ENCODE measurements around the gene TMEM114.

Gene TMEM114

GRCh38 chr16:8547762-8548161 lies 42.5 kb downstream of the TMEM114 start:
- DNase-seq = no peak

DNA sequence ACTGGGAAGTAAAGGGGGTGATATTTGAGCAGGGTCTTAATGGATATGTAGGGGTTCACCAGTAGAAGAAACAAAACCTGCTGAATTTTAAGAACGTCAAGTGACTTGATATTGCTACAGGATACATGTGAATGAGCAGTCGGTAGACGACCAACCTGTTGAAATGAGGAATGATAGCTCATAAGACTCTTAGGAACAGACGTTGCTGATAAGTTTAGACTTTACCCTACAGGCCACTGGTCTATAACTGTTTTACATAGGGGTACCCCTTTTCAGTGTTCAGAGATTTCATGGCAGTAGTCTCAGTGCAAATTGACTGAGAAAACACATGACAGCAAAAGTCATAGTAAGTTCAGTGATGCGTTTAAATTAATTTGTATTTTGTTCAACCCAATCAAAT lies 45.9 kb downstream of the TMEM114 start:
- DNase-seq = no peak

DNA sequence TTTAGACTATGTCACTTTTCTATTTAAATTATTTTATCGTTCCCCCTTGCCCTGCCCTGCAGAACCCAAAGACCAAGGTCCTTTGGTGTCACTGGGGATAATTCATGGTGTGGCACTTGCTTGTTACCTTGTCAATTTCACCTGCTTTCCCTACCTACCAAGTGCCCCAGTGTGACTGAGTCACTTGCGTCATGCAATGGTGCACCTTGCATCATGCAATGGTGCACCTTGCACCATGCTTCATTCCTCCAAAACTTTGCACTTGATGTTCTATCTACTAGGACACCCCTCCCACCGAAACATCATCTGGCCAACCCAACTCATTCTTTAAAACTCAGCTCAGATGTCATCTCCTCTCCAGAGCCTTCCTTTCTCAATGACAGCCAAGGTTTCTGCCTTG lies 47.1 kb downstream of the TMEM114 start:
- DNase-seq = no peak

DNA sequence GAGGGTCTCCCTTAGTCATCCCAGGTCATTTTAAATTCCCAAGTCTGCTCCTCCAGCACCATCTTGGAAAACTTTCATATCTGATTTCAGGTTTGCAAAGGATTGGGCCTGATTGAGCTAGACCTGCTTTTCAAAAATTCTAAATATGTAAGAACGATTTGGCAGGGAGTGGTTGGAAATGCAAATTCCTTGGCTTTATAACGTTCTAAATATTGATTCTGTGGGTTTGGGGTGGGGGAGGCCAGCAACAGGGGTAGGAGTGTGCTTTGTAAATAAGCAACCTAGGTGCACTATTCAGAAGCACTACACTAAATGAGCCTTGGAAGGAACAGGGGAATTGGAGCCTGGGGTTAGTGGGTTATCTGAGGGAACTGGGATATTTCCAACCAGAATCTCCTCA lies 47.9 kb downstream of the TMEM114 start:
- no peak for DNase-seq

DNA sequence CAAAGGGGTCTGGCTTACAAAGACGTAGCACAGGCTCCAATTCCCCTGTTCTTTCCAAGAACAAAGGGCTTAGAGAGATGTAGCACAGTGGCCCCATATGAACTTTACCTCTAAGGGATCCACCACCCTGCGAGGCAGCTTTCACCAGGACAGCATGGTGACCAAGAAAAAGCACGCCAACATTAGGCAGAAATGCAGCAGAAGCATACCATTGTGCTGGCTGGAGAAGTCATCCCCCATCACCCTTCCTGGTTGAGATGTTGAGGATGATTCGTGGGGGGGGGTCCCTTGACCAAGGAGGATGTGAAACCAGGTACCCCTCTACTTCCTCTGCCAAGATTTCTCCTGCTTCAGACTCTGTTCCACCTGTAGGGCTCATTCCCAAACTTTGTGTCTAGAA lies 48.4 kb downstream of the TMEM114 start:
- no peak for DNase-seq

GRCh38 chr16:8537691-8538342 lies 52.5 kb downstream of the TMEM114 start:
- DNase-seq = no peak

DNA sequence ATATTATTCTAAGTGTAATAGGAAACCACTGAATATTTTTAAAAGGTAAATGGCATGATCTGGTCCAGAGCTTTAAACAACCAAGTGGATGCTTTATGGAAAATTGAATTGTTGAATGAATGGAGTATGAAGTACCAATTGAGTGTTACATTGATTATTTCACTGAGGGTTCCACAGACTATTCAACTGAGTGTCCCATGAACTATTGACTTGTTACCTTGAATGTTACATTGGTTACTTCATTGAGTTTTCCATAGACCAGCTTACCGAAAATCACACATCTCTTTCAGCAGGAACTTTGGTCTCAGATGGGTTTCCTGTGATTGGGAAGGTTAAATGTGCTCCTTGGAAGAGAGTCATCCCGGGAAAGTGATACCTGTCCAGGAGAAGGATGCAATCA lies 56.8 kb downstream of the TMEM114 start:
- DNase-seq = no peak

DNA sequence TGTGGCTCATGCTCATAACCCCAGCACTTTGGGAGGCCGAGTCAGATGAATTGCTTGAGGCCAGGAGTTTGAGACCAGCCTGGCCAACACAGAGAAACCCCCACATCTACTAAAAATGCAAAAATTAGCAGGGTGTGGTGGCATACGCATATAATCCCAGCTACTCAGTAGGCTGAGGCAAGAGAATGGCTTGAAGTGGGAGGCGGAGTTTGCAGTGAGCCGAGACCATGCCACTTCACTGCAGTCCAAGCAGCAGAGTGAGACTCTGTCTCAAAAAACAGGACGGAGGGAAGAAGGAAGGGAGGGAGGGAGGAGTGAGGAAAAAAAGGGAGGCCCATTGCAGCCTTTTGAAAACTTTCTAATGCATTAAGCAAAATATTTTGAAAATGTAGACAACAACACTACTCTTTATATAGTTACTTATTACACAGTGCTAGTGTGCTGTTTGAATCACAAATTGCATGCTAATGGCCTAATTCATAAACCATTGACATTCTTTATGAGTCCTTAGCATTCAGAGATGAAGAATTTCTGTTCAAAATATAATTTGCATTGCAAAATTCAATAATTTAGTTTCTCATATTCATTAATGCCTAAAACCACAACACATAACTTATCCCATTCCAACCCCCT lies 59.4 kb downstream of the TMEM114 start:
- DNase-seq = no peak

GRCh38 chr16:8528471-8528870 lies 61.8 kb downstream of the TMEM114 start:
- DNase-seq = no peak

GRCh38 chr16:8523932-8524331 lies 66.4 kb downstream of the TMEM114 start:
- no peak for DNase-seq

DNA sequence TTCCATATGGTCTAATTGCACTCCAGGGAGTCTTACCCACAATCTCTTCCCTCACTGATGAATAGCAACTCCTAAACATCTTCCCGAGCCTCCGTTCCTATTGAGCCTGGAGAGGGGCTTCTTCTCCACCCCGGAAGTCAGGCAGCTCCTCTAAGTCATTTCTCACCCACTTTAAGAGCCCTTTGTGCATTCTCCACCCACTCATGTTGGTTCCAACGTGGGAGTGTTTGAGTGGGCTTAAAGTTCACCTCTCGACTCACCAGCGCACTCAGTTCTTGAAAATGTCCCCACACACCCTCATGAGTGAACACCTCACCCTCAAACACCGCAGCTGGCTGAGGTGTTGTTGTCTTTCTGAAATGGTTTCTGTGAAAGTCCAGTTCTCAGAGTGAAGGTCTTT lies 67.6 kb downstream of the TMEM114 start:
- no peak for DNase-seq

DNA sequence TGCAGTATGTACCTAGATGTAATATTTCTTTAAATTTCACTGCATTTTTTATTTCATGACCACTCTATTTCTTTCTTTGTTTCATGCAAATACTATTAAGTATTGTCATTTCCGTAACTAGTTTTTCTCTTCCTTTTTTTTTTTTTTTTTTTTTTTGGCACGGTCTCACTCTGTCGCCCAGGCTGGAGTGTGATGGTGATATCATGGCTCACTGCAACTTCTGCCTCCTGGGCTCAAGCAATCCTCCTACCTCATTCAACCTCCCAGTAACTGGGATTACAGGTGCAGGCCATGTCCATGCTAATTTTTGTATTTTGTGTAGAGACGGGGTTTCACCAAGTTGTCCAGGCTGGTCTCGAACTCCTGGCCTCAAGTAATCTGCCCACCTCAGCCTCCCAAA lies 70.7 kb downstream of the TMEM114 start:
- no peak for DNase-seq
